ENCODE data around the gene PLXNB1.
"Not testable (repeated sequence)": the region's sequence is repeated elsewhere in the genome, so short reads cannot be mapped to it uniquely, and the experiment has no call there.

Gene PLXNB1

DNA sequence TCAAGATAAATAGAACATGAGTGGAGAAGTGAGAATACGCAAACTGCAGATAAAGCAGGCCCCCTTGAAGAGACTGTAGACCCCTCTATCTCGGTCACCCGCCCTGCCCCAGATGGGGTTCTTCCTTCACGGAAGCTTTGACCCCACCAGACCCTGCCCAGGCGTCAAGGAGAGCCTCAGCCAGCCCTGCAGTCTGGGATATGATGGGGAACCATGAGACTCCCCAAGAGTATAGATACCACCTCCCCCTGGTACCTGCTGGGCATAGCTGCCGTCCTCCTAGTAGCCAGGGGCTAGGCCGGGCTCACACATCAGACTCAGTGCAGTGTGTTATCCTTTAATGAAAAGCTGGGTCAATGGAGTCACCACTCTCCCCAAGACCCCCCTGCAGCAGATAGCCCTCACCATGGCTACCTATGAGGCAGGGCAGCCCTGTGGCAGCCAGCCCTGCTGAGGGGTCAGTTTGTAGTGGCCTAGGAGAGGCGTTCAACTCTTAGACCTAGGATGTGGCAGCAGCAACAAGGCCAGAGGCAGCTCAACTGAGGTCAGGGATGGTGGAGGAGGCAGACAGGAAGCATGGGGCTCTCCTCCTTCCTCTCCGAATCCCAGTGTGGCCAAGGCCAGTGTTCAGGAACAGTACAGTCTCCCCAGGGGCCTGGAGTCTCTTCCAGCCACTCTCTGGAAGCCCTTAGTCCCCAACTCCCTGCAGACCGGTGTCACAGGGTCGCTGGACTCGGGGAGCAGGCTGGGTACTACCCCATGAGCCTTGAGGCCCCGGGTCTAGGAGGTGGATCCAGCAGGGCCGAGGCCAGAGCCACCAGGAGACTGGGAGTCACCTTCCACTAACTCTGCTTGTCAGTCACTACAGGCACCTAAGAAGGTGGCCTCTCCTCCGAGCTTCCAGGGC, 26.1 kb downstream of the PLXNB1 start:
- no peak for DNase-seq

DNA sequence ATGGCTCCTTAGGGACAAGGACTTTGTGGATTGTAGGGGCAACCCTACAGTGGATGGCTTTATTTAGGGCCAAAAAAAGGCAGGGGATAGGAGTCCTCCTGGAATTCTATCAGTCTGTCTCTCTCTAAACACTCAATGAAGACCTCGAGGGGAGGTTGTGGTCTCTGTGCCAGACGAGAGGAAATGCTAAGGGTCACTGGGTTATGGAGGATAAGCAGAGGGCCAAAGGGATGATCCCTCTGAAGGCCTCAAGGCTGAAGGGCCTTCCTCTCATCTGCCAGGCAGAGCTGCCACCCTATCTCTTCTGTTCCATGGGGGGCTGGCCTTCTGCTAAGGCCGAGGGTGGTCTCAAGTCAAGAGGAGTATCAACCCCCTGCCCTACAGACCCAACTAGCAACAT, 27.0 kb downstream of the PLXNB1 start:
- DNase-seq = no peak

DNA sequence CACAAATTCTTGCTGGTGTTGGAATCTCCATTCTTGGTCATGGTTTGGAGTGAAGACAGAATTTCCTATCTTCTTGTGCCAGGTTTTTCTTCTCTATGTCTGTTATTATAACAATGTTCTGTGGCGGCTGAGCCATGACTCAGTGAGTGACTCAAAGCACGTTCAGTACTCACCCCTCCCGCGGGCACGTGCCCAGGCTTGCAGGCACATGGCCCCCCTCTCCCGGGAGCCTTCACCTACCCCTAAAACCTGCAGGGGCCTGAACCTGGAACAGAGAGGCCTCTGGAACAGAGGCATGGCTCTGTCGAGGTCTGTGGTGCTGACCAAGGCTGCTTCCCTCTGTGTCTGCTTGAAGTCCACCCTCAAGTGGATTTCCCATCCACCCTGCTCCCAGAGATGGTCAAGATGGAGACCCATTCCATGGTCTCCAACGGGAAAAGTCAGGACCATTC, 27.6 kb downstream of the PLXNB1 start:
- no peak for DNase-seq

DNA sequence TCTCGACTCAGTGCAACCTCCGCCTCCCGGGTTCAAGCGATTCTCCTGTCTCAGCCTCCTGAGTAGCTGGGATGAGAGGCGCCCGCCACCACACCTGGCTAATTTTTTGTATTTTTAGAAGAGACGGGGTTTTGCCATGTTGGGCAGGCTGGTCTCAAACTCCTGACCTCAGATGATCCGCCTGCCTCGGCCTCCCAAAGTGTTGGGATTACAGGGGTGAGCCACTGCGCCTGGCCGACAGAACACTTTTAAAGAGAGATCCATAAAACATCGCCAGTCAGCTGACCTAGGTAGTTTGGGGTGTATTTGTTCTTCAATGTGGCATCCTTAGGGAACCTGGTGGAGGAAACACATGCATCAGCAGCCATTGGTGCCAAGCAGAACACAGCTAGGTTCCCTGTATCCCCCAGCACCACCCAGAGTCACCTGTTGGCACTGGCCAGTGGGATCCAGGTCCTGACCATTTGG, 28.4 kb downstream of the PLXNB1 start:
- DNase-seq = not testable (repeated sequence)

DNA sequence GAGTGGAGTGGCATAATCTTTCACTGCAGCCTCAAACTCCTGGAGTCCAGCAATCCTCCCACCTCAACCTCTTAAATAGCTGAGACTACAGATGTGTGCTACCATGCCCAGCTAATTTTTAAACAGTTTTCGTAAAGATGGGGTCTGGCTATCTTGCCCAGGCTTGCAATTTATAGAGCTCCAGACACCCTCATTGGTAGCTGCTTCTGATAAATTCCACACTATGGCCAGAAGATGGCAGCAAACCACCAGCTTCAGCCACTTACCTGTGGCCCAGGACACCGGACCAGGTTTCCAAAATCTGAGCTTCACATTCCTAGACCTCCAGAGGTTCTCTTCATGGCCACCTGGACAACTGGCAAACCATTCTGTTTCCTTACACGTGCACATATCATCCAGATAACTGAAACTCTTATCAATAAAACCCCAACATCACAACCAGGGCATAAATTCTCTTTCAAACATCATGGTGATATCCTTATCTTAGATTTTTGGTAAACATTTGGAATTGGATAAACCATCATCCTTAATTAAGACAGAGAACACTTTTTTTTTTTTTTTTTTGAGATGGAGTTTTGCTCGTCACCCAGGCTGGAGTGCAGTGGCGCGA, 29.0 kb downstream of the PLXNB1 start:
- peak; percentile 58 for DNase-seq

DNA sequence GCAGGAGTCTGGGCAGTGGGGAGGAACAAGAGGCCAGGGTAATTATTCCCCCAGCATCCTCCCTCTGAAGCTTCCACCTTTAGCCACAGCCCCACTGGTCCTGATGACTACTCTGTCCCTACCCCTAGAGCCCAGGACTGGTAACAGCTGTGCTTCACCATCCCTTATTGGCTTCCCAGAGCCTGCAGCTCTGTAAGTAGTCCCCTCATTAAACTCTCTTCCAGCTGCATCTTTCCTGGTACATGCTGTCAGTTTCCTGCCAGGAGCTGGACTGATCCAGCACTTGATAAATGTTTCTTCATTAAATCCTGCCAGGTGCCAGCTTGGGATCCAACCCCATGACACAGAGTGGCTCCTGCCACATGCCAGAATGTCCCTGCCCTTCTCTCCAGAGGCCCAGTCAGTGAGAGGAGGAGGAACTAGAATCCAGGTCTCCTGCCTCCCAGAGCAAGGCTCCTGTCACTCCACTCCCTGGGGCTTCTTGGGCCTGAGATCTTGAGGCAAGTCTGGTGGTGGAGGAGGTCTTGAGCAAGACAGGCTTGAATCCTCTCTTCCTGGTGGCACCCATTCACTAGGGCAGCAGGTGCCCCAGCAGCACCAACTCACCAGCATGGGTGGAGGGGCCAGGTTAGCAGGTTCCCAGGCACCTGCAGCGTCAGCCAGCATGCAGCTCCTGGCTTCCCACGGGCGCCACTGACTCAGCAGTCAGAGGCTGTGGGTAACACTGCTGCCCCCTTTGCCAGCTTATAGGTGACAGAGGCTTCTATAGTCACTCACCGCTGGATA, 30.3 kb downstream of the PLXNB1 start:
- no peak for DNase-seq

DNA sequence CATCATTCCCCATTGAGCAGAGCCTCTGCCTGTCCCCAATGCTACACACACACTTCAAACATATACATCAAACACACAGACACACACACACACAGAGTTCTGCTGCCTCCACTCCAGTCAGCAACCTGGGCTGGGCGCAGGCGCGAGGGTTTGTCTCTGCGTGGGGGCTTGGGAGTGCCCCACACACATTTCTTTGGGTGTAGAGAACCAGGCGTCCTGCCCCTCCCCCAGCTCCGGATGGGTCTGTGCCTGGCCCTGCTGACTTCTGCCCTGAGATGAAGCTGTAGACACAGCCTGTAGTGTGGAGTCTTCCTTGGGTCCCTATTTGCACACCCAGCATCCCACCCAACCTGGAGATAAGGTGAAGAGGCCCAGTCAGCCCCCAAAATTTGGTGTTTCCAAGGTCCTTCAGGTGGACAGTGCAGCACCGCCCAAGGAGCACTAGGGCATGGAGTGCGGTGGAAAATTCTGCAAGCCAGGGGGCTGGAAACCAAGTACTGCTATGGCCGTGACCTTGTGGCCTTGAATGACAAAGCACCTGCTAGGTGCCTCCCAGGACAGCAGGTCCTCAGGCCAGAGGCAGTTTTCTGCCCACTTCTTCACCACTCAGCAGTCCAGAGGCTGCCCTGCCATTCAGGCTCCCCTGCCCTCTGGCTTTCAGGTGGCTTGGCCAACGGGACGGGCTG, 31.0 kb downstream of the PLXNB1 start:
- no peak for DNase-seq

DNA sequence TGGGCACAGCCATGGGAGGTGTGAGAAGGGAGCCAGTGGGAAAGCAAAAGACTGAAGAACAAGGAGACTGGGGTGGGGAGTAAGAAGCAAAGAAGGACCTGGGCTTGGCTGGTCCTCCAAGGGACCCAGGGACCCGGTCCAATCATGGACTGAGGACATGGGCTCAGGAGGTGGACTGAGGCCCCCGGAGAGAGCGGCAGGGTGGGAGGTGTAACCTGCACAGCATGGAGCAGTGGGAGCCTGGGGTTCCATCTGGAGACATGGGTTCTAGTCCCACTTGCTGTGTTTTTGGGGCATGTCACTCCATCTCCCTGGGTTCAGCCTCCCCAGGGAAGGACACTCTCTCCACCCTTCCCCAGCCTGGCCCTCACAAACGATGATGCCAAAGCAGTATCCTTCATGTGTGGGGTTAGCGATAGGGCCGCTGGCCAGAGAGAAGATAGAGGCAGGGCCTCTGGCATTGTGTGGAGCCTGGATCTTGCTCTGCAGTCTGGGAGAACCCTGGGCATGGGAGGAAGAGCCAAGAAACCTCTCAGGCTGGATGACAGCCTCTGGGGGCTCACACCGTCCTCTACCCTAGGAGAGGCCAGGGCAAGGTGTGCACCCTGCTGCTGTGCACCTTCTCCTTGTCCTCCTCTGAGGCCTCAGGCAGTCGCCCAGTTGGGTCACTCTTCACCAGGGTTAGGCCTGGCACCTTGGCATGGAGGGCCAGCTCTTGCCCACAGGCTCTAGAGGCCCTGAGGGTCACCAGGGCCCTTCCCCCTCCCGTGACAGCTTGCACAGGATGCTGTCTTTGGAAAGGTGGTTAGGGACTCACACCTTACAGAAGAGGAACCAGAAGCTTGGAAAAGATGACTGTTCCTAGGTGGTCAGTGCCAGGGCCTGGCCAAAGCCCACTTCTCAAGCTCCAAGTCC, 31.9 kb downstream of the PLXNB1 start:
- no peak for DNase-seq

DNA sequence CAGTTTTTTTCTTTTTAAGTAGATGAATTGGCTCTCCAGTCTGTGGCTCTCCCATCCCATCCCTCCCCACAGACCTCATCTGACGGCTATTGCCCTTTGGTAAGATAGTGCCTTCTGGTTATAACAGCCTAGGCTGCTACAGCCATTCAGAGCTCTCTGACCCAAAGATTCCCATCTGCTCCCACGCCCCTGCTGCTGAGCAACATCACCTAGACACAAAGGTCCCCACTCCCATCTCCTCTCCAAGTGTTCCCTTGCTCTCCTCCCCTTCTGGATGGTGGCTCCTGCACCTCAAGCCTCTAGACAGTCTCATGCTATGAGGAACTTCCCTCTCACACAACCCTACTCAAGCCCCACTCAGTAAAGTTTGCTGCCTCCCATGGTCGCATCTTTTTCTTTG, 34.2 kb downstream of the PLXNB1 start:
- DNase-seq = no peak

DNA sequence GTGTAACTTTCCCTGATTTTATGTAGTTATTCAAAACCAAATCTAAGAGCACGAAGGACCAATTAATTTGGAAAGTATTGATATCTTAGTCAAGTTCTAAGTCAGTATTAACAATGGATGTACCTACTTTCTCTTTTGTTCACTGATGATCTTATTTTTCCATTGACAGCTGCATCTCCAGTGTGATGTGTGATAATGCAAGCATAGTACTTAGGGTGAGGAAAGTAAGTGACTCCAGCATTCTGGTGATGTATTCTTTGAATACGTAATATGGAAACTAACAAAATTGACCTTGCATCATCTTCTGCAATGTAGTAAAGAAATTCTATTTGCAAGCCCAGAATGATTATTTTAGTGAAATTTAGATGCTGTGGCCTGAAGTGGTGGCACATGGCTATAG, 35.5 kb downstream of the PLXNB1 start:
- no peak for DNase-seq

DNA sequence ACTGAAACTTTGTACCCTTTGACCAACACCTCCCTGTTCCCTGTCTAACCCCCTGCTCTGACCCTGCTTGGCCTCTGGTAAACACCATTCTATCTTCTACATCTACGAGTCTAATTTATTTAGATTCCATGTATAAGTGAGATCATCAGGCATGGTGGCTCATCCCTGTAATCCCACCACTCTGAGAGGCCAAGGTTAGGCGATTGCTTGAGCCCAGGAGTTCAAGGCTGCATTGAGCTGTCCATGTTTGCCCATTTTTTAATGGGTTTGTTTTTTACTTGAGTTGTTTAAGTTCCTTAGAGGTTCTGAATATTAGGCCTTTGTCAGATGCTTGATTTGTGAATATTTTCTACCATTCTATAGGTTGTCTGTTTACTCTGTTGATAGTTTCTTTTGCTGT, 40.9 kb downstream of the PLXNB1 start:
- DNase-seq = no peak

DNA sequence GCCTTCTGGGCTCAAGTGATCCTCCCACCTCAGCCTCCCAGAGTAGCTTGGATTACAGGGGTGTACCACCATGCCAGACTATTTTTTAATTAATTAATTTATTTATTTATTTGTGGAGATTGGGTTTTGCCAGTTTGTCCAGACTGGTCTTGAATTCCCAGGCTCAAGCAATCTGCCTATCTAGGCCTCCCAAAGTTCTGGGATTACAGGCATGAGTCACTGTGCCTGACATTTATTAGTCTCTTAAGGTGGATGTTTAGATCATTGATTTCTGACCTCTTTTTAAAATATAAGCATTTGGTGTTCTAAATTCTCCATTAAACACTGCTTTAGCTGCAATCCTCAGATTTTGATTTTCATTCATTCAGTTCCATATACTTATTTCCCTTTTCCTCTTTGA, 42.3 kb downstream of the PLXNB1 start:
- no peak for DNase-seq

DNA sequence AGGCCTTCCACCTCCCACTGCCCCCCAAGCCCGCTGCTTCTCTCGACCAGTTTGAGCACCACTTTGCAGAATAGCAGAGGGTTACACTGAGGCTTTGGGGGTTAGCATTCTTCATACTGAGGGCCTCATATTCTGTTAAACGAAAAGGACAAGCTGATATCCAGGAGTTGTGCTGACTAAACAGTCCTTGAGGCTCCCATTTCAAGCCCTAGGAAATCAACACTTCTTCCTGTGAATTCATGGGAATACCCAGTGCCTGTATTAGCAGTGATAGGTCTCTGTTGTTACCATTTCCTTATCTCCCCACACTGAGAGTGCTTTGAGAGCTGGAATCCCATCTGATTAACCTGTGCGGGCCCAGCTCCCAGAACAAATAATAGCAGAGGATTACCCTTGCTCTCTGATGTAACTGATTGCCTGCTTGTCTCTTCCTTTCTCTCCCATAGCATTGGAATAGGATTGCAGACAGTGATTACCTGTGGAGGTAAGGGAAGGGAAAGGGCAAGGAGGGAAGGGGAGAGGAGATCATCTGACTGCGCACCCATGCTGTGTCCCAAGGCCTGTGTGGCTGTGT, 56.9 kb downstream of the PLXNB1 start:
- no peak for DNase-seq

DNA sequence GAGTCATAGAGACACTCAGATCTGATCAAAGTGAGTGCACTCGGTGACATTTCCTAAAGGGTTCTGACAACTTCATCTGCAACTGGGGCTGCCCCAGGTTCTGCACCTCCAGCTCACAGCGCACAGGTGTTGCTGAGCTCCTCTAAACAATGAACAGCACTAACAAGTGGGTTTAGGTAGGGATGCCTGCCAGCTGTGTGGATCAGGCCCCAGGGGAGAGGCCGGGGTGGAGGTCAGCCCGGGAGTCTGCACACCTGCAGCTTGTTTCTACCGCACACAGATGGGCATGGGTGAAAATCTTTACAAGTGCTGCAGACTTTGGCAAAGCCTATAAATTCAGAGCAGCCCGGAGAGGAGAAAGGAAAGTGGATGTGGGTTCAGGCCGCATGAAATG, 57.5 kb downstream of the PLXNB1 start:
- no peak for DNase-seq

DNA sequence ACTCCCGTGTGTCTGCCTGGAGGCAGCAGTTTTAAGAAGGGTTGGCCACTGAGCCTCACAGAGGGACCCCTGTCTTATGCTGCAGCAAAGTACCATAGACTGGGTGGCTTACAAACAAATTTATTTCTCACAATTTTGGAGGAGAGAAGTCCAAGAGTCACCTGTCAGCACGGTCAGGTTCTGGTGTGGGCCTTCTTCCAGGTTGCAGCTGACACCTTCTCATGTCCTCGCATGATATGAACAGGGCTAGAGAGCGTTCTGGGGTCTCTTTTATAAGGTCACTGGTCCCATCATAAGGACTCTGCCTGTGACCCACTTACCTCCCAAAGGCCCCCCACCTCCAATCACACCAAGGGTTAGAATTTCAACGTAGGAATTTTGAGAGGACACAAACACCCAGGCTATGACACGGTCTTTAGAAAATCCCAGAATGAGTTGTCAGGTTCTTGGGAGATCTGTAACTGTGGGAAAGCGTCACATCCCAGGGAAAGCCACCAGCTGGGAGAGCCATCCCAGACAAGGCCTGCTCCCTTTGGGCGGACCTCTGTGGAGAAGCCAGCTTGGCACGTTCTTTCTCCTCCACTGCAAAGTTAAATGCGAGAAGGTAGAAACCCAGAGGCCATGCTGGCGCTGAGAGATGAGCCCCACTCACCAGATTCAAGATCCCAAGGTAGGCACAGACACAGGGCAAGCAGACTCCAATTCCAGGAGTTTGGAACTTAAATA, 58.1 kb downstream of the PLXNB1 start, which contains the start of gene FBXW12:
Gene FBXW12 (plus strand): TSS at position 569 of the 726 bp plus-strand sequence. CDS start 549 bp downstream, outside the sequence.
- DNase-seq = no peak

DNA sequence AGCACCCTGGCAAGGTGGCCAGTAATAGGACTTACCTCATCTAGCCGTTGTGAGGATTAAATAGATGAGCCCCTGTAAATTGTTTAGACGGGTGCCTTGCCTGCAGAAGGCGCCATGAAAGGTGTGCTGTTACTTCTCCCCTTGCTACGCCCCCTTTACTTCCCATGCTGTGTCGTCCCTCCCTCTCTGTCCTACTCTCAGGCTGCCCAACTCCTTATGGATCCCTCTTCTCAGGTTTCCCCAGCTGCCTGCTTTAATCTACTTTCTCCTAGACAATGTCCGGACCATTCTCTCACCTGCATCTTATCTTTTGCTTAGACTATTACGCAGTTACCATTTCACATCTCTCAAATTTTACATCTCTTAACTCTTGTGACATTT, 59.6 kb downstream of the PLXNB1 start:
- DNase-seq = no peak

DNA sequence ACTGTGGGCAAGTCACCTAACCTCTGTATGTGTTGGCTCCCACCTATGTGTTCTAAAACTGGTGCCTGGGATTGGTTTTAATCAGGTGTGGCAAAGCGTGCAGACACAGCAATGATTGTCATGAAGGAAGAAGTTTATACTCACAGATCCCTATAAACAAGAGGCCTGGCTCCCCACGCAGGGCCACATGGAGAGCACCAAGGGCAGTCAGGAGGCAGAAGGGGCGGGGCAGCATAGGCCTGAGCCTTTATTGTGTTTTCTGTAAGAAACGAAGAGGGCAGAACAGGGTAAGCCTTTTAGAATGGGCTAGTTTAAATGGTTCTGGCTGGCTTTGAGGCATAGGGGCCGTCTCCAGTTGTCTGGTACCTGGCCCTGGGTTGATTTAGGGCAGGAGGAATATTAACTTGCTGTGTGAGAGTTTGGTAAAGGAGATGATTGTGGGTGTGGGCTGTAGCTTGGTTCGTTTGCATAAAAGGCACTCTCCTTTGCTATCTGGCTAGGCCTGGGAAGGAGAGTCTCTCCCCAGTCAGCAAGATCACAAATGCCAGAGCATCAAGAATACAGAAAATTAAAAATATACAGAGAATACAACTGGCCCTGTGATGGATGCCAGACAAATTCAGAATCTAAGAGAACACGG, 60.1 kb downstream of the PLXNB1 start:
- DNase-seq = no peak

DNA sequence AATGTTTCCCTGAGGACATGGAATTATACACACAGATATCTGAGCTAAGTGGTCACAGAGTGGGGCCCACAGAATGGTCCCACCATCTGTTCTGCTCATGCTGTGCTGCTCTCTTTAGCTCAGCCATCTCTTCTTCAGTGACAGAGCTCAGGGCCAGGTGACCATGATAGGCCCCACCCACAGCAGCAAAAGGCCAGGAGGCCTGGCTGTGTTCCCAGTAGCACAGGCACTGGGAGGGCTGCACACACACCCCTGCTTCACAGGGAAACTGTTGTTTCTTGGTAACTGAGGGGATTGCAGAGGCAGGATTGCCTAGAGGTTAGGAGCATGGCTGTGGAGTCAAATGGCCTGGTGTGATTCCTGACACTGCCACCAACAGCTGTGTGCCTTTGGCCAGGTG, 62.7 kb downstream of the PLXNB1 start:
- DNase-seq = no peak

DNA sequence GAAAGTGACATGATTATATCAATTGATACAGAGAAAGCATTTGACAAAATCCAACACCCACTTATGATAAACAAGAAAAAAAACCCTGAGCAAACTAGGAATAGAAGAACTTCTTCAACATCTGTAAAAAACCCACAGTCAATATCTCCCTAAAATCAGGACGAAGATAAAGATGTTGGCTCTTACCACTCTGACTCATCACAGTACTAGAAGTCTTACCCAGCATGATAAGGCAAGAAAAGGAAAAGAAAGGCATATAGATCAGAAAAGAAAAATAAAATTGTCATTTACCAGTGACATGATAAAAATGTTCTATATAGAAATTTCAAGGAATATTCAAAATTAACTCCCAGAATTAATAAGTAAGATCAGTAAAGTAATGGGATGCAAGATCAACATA, 65.0 kb downstream of the PLXNB1 start:
- no peak for DNase-seq

DNA sequence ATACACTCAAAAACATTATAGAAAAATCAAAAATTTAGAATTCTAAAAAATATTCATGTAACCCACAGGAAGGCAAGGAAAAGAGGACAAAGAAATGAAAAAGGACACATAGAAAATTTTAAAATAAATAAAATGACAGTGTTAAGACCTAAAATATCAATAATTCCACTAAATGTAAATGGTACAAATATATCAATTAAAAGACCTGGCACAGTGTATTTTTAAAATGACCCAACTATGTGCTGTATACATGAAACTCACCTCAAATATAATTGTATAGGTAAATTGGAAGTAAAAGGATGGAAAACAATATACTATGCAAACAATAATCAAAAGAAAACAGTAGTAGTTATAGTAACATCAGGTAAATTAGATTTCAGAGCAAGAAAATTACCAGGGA, 68.0 kb downstream of the PLXNB1 start:
- no peak for DNase-seq
